ENCODE results near the gene PCBP2.

The PCBP2 gene

DNA sequence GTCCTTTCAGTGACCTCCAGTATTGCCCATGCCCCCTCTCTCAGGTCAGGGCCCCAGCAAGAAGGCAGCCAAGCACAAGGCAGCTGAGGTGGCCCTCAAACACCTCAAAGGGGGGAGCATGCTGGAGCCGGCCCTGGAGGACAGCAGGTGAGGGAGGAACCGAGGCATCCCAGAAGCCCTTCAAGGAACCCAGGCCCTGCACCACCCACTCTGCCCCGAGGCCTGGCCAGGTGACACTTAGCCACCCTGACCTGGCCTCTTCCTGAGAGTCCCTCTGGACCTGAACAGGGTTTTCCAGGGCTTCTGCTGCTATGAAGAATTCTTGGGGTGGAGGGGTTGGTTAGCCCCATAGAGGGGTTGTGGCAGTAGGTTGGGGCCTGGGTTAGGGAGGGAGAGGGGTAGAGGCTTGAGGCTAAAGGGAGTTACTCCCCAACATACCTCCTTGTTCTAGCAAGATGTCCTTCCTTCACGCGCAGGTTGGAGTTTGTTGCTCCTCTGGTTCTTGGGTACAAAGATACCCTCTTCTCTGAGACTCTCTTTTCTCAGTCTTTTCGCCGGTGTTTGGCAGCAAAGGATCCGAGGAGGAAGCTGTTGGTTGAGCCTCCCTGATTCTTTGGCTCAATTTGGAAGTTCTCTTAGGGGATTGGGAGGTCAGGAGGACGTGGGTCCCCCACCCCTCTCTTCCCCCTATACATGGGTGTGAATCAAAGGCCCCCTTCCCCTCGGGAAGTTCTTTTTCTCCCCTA, 51.3 kb downstream of the PCBP2 start:
- H3K4me3 ChIP-seq (ENCODE audit: low read length): no peak overlapping the region
- H3K27me3 ChIP-seq (ENCODE audit: control insufficient read depth, insufficient read depth, low read length): no peaks in the 10 kb centered on the region
- H3K36me3 ChIP-seq (ENCODE audit: control insufficient read depth, insufficient read depth, low read length): peaks cover 22% of the 10 kb centered on the region
- H3K4me1 ChIP-seq (ENCODE audit: control insufficient read depth, insufficient read depth, low read length): peaks cover 15% of the 10 kb centered on the region
- no peak overlapping the region for H3K27ac ChIP-seq (ENCODE audit: low read depth, low read length)
- H3K9ac ChIP-seq (ENCODE audit: low read length): no peak overlapping the region

DNA sequence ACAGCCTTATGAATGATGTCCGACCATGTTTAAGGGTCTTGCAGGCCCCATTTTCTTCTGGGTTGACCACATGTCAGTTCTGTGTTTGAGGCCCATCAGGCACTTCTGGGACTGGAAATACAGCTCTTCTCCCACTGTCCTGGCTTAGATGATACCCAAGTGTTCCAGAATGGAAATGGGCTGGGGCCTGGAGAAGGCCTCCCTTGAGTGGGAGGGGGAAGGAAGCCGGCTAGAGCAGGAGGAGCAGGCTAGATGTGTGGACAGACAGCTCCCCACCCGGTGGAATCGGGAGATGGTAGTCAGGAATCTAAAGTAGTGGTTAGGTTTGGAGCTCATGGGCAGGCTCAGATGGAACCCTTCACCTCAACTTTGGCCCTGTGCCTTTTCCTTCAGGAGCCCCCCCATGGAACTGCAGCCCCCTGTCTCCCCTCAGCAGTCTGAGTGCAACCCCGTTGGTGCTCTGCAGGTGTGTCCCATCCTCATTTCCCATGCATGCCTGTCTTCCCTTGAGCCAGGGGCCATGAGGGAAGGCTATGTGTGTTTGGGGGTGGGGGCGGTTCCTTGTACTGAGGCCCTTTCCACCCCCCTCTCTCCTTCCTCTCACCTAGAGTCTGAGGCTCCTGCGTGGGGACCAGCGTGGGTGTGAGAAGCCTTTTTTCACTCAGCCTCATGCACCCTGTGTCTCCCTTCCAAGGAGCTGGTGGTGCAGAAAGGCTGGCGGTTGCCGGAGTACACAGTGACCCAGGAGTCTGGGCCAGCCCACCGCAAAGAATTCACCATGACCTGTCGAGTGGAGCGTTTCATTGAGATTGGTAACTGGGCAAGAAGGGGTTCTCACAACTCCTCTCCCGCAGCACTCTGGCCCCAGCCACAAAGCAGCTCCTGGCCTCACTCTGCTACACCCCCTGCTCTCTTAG, 52.4 kb downstream of the PCBP2 start:
- Histone ChIP-seq H3K27me3 (ENCODE audit: control insufficient read depth, insufficient read depth, low read length) (no peaks in the 10 kb centered on the region), H3K9ac (ENCODE audit: low read length) (no peak overlapping the region), H3K4me1 (ENCODE audit: control insufficient read depth, insufficient read depth, low read length) (peaks cover 15% of the 10 kb centered on the region), H3K4me3 (ENCODE audit: low read length) (no peak overlapping the region), H3K27ac (ENCODE audit: low read depth, low read length) (no peak overlapping the region), H3K36me3 (ENCODE audit: control insufficient read depth, insufficient read depth, low read length) (peaks cover 22% of the 10 kb centered on the region)

DNA sequence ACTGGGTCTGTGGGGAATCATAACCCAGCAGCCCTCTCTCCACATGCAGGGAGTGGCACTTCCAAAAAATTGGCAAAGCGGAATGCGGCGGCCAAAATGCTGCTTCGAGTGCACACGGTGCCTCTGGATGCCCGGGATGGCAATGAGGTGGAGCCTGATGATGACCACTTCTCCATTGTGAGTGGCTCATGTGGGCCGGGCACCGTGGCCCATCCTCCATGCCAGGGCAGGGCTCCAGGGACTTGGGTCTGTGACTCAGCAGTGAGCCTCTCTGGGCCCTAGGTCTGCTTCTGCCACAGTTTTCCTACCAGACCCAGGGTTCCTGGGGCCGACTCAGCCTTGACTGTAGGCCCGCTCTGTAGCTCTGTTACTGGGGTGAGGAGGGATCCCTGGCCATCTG, 53.2 kb downstream of the PCBP2 start:
- Histone ChIP-seq H3K36me3 (ENCODE audit: control insufficient read depth, insufficient read depth, low read length) (peaks cover 24% of the 10 kb centered on the region), H3K4me1 (ENCODE audit: control insufficient read depth, insufficient read depth, low read length) (peaks cover 10% of the 10 kb centered on the region), H3K4me3 (ENCODE audit: low read length) (no peak overlapping the region), H3K9ac (ENCODE audit: low read length) (no peak overlapping the region), H3K27me3 (ENCODE audit: control insufficient read depth, insufficient read depth, low read length) (no peaks in the 10 kb centered on the region), H3K27ac (ENCODE audit: low read depth, low read length) (no peak overlapping the region)

DNA sequence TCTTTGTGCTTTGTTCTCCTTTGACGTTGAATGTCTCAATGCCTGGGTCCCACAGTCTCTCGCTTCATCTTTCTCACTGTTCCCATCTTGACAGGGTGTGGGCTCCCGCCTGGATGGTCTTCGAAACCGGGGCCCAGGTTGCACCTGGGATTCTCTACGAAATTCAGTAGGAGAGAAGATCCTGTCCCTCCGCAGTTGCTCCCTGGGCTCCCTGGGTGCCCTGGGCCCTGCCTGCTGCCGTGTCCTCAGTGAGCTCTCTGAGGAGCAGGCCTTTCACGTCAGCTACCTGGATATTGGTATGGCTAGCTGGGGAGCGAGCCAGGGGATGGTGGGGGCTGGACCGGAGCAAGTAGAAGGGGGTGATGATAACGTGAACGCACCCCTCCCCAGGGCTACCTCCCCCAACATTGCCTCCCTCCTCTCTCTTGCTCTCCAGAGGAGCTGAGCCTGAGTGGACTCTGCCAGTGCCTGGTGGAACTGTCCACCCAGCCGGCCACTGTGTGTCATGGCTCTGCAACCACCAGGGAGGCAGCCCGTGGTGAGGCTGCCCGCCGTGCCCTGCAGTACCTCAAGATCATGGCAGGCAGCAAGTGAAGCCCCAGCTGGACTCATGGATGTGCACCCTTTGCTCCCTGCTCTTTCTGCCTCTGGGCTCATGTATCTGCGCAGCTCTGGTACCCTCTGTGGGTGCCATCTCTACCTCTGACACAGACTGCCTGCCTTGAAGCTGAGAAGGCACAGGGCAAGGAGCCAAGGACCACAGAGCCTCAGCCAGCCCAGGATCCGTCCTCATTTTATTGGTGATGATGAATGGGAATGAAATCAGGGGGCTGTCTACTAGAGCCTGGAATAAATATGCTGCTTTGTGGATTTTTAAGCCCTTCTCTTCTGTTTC, 53.9 kb downstream of the PCBP2 start:
- Histone ChIP-seq H3K27me3 (ENCODE audit: control insufficient read depth, insufficient read depth, low read length) (no peaks in the 10 kb centered on the region), H3K9ac (ENCODE audit: low read length) (no peak overlapping the region), H3K4me3 (ENCODE audit: low read length) (no peak overlapping the region), H3K4me1 (ENCODE audit: control insufficient read depth, insufficient read depth, low read length) (peaks cover 6% of the 10 kb centered on the region), H3K36me3 (ENCODE audit: control insufficient read depth, insufficient read depth, low read length) (peaks cover 24% of the 10 kb centered on the region), H3K27ac (ENCODE audit: low read depth, low read length) (no peak overlapping the region)

DNA sequence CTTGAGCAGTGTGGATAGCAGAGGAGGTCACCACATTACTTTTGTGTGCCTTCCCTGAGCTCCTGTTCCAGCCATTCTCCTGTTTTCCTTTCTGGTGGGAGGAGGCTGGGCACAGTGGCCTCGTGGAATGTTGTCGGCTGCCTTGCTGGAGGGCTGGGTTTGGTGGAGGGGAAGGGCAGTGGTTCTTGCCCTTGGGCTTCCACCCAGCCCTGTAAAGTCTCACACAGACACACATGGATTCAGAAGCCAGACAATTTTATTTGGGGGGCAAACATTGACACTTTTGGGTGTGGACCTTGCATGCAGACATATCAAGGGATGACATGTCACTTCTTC, 54.5 kb downstream of the PCBP2 start:
- peaks cover 6% of the 10 kb centered on the region for H3K4me1 ChIP-seq (ENCODE audit: control insufficient read depth, insufficient read depth, low read length)
- H3K27ac ChIP-seq (ENCODE audit: low read depth, low read length): no peak overlapping the region
- peaks cover 25% of the 10 kb centered on the region for H3K36me3 ChIP-seq (ENCODE audit: control insufficient read depth, insufficient read depth, low read length)
- H3K27me3 ChIP-seq (ENCODE audit: control insufficient read depth, insufficient read depth, low read length): no peaks in the 10 kb centered on the region
- H3K9ac ChIP-seq (ENCODE audit: low read length): no peak overlapping the region
- no peak overlapping the region for H3K4me3 ChIP-seq (ENCODE audit: low read length)

DNA sequence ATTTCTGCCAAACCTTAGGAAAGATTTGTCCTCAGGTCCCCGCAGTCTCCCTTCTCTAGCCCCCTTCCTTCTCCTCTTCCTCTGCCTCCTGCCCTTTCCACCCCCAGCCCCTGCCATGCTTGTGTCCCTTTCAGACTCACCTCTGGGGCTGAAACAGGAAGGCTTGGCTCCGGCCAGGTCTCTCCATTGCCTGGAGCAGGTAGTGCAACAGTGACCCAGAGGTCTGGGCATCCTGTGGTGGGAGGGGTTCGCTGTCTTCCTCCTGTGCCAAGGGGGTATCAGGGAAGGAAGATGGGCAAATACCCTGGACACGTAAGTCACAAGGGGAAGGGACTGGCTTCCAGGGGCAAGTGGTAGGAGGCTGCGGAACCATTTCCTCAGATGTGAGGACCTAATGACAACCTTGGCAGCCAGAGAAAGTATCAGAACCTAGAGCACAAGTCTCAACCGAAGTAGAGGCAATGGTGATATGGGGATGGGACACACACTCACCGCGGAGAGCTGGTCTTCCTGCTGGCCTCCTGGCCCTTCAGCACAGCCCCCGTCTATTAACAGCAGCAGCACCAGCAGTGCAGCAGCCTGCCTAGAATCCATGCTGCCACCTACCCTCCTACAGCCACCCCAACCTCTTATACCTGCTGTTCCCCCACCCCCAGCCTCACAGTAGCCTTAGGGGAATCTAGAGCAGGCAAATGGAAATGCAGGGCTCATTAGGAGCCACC, 55.1 kb downstream of the PCBP2 start, which contains the start of gene NPFF:
NPFF (minus strand) TSS at position 604 of the 722 bp plus-strand sequence; CDS start at position 594, 10 bp downstream.
- H3K9ac ChIP-seq (ENCODE audit: low read length): no peak within 1 kb of the TSS
- no peak within 1 kb of the TSS for H3K4me3 ChIP-seq (ENCODE audit: low read length)
- no peaks in the 10 kb centered on the region for H3K27me3 ChIP-seq (ENCODE audit: control insufficient read depth, insufficient read depth, low read length)
- H3K27ac ChIP-seq (ENCODE audit: low read depth, low read length): no peak within 1 kb of the TSS
- H3K4me1 ChIP-seq (ENCODE audit: control insufficient read depth, insufficient read depth, low read length): peaks cover 1% of the 10 kb centered on the region
- peaks cover 30% of the 10 kb centered on the region for H3K36me3 ChIP-seq (ENCODE audit: control insufficient read depth, insufficient read depth, low read length)

DNA sequence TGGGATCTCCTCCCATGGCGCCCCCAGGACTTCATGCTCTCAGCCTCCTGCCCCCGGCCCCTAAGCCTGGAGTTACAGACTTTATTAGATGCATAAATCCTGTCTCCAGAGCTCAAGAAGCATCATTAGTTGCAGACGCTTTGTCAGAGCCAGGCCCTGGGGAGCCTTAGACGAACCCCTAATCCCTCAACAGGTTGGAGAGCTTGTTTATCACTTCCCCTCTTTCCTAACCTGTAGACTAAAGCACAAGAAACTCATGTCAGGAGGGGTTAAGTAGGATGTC, 55.6 kb downstream of the PCBP2 start:
- Histone ChIP-seq H3K4me3 (ENCODE audit: low read length) (no peak overlapping the region), H3K9ac (ENCODE audit: low read length) (no peak overlapping the region), H3K27ac (ENCODE audit: low read depth, low read length) (no peak overlapping the region), H3K36me3 (ENCODE audit: control insufficient read depth, insufficient read depth, low read length) (peaks cover 33% of the 10 kb centered on the region), H3K27me3 (ENCODE audit: control insufficient read depth, insufficient read depth, low read length) (no peaks in the 10 kb centered on the region), H3K4me1 (ENCODE audit: control insufficient read depth, insufficient read depth, low read length) (no peaks in the 10 kb centered on the region)

DNA sequence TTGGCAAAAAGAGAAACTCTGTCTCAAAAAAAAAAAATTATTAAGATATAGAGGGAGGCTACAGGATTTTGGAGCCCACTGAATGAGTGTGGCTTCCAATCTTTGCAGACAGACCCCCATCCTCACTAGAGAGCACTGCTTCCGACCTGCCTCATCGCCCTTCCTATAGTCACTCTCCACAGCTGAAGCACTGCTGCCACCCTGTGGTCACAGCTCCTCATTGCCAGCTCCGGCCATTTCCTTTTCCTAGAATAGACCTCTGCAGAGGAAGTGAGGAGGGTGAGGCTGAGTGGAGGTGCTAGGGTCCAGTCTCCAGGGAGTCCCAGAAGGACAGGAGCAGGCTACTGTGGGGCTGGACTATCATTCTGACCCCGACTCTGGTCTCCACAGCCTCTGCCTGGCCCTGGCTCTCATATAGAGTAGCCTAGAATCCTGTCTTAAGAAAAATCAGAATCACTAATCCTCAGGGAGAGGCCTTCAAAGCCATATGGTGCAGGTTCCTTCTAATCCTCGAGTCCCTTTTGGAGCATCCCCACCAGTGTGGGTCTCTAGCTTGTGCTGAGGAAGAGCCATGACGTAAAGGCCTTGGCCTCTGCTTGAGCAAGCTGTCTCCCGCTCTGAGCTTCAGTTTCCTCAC, 56.8 kb downstream of the PCBP2 start:
- H3K4me3 ChIP-seq (ENCODE audit: low read length): no peak overlapping the region
- H3K9ac ChIP-seq (ENCODE audit: low read length): no peak overlapping the region
- no peak overlapping the region for H3K27ac ChIP-seq (ENCODE audit: low read depth, low read length)
- H3K36me3 ChIP-seq (ENCODE audit: control insufficient read depth, insufficient read depth, low read length): peaks cover 41% of the 10 kb centered on the region
- H3K27me3 ChIP-seq (ENCODE audit: control insufficient read depth, insufficient read depth, low read length): no peaks in the 10 kb centered on the region
- no peaks in the 10 kb centered on the region for H3K4me1 ChIP-seq (ENCODE audit: control insufficient read depth, insufficient read depth, low read length)

DNA sequence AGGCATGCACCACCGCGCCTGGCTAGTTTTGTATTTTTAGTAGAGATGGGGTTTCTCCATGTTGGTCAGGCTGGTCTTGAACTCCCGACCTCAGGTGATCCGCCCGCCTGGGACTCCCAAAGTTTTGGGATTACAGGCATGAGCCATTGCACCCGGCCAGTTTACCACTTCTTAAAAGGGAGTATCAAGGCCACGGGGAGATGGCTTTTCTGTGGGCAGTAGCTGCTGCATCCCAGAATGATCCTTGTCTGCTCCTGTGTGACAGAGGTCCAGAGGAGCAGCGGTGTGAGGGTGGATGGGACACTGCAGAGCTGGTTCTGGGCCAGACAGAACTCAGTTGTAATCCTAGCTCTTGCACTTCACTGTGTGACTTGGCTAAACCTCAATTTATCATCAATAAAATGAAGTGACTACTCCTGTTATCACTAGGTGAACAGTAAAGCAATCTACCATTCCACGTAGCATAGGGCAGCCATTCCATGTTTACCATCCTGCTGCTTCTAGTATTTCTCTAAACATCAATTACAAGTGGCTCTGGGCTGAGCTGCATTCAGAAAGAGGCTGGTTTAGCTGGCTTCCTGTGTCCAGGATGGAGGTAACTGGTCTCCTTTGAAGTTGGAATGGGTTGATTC, 58.4 kb downstream of the PCBP2 start:
- H3K27me3 ChIP-seq (ENCODE audit: control insufficient read depth, insufficient read depth, low read length): no peaks in the 10 kb centered on the region
- no peak overlapping the region for H3K27ac ChIP-seq (ENCODE audit: low read depth, low read length)
- no peaks in the 10 kb centered on the region for H3K4me1 ChIP-seq (ENCODE audit: control insufficient read depth, insufficient read depth, low read length)
- H3K4me3 ChIP-seq (ENCODE audit: low read length): no peak overlapping the region
- H3K36me3 ChIP-seq (ENCODE audit: control insufficient read depth, insufficient read depth, low read length): peaks cover 43% of the 10 kb centered on the region
- no peak overlapping the region for H3K9ac ChIP-seq (ENCODE audit: low read length)

DNA sequence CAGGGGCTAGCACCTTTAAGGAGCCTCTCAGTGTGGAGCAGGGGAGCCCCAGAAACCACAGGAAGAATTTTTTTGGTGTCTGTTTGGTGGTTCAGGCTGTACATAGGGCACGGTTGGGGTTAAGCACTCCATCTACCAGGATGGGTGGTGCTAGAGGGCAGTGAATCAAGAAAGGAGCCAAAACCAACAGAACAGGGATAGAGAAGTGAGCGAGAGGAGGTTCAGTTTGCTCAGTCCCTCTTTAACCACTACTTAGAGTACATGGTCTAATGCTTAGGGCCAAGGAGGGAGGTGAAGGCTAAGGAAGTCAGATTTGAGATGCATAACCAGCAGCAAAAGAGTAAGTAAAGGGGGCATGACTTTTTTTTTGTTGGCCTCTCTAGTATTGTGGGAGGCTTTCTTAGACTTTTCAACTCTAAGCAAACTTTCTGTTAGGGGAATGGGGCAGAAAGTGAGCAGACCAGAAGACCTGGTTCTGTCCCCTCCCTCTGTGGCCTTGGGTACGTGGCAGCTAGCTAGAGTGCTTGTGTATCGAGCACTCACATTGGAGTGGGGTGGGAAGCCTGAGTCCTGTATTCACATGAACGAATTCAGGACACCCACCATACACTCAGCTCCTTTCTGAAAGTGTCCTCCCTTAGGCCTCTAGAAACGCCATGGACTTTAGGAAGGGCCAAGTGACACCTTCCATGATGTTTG, 62.0 kb downstream of the PCBP2 start:
- Histone ChIP-seq H3K27me3 (ENCODE audit: control insufficient read depth, insufficient read depth, low read length) (no peaks in the 10 kb centered on the region), H3K27ac (ENCODE audit: low read depth, low read length) (no peak overlapping the region), H3K9ac (ENCODE audit: low read length) (no peak overlapping the region), H3K36me3 (ENCODE audit: control insufficient read depth, insufficient read depth, low read length) (peaks cover 47% of the 10 kb centered on the region), H3K4me1 (ENCODE audit: control insufficient read depth, insufficient read depth, low read length) (no peaks in the 10 kb centered on the region), H3K4me3 (ENCODE audit: low read length) (no peak overlapping the region)

All from rectal smooth muscle tissue (tissue), 1 donor.